ENCODE measurements around the gene ZWINT. TPM values are rescaled to one million over a fixed set of nuclear protein-coding genes. Genes with fewer than 3 reads are reported as not detected.
A peak's percentile ranks its signal among the peaks of the same experiment; 100 is the strongest.

Gene ZWINT
- total RNA-seq, 1 donor from 2014 or later = 26.2 TPM

DNA sequence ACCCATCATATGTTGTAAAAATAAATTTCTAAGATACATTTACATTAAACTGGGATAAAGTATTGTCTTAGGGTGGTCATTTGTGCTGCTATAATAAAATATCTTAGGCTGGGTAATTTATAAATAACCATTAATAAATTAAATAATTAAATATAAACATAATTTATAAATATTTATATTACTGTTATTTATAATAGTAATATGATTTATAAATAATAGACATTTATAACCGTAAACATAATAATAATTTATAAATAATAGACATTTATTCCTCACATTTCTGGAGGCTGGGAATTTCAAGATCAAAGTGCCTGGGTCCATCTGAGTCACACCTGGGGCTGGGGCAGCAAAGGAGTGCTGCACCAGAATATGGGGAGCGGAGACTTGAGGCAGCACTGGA is 31.1 kb downstream of the ZWINT start:
- H3K4me3 ChIP-seq (ENCODE audit: low read depth, low read length) = no peak overlapping the region

GRCh38 chr10:56327118-56327517 is 33.9 kb downstream of the ZWINT start:
- Histone ChIP-seq H3K36me3 (ENCODE audit: control insufficient read depth, insufficient read depth, low read length) (no peaks in the 10 kb centered on the region), H3K4me3 (ENCODE audit: low read depth, low read length) (no peak overlapping the region), H3K27me3 (ENCODE audit: control insufficient read depth, insufficient read depth, low read length) (no peaks in the 10 kb centered on the region)
- TF ChIP-seq CTCF (IDR thresholded peaks at IDR 0.05; ENCODE audit: insufficient read depth, low read length, poor library complexity, severe bottlenecking) = no peak
- no peak for DNase-seq (ENCODE audit: low read depth)

More for the DNA sequence above, 31.1 kb downstream of the ZWINT start:
- no peak for TF ChIP-seq CTCF (IDR thresholded peaks at IDR 0.05; ENCODE audit: insufficient read depth, low read length, poor library complexity, severe bottlenecking)
- no peak for DNase-seq (ENCODE audit: low read depth)
- no peaks in the 10 kb centered on the region for H3K36me3 ChIP-seq (ENCODE audit: control insufficient read depth, insufficient read depth, low read length)
- H3K27me3 ChIP-seq (ENCODE audit: control insufficient read depth, insufficient read depth, low read length) = no peaks in the 10 kb centered on the region

GRCh38 chr10:56319386-56319785 is 41.7 kb downstream of the ZWINT start:
- Histone ChIP-seq H3K36me3 (ENCODE audit: control insufficient read depth, insufficient read depth, low read length) (no peaks in the 10 kb centered on the region), H3K27me3 (ENCODE audit: control insufficient read depth, insufficient read depth, low read length) (no peaks in the 10 kb centered on the region), H3K4me3 (ENCODE audit: low read depth, low read length) (no peak overlapping the region)
- no peak for TF ChIP-seq CTCF (IDR thresholded peaks at IDR 0.05; ENCODE audit: insufficient read depth, low read length, poor library complexity, severe bottlenecking)
- peak; percentile 29 for DNase-seq (ENCODE audit: low read depth)

GRCh38 chr10:56318816-56319215 is 42.2 kb downstream of the ZWINT start:
- no peaks in the 10 kb centered on the region for H3K36me3 ChIP-seq (ENCODE audit: control insufficient read depth, insufficient read depth, low read length)
- H3K4me3 ChIP-seq (ENCODE audit: low read depth, low read length) = no peak overlapping the region
- no peaks in the 10 kb centered on the region for H3K27me3 ChIP-seq (ENCODE audit: control insufficient read depth, insufficient read depth, low read length)
- no peak for TF ChIP-seq CTCF (IDR thresholded peaks at IDR 0.05; ENCODE audit: insufficient read depth, low read length, poor library complexity, severe bottlenecking)
- no peak for DNase-seq (ENCODE audit: low read depth)

GRCh38 chr10:56317603-56318002 is 43.5 kb downstream of the ZWINT start:
- no peaks in the 10 kb centered on the region for H3K27me3 ChIP-seq (ENCODE audit: control insufficient read depth, insufficient read depth, low read length)
- no peak for TF ChIP-seq CTCF (IDR thresholded peaks at IDR 0.05; ENCODE audit: insufficient read depth, low read length, poor library complexity, severe bottlenecking)
- H3K4me3 ChIP-seq (ENCODE audit: low read depth, low read length) = no peak overlapping the region
- DNase-seq (ENCODE audit: low read depth) = no peak
- no peaks in the 10 kb centered on the region for H3K36me3 ChIP-seq (ENCODE audit: control insufficient read depth, insufficient read depth, low read length)

DNA sequence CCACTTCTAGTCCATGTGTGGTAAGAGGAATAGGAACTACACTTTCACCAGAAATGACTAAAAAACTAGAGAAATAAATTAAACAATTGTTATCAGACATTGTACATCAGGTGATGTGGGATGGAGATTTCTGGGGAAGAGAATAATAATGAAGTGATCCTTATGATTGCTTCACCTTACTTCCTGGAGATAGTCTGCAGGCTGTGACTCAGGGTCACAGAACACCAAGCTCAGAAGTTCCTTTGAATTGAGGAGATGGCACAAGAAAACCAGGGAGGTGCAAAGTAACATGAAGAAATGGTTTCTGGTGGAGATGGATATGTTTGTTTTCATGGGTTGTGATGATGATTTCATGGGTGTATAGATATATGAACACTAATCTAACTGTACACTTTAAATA is 44.5 kb downstream of the ZWINT start:
- H3K36me3 ChIP-seq (ENCODE audit: control insufficient read depth, insufficient read depth, low read length) = no peaks in the 10 kb centered on the region
- no peak for DNase-seq (ENCODE audit: low read depth)
- no peak for TF ChIP-seq CTCF (IDR thresholded peaks at IDR 0.05; ENCODE audit: insufficient read depth, low read length, poor library complexity, severe bottlenecking)
- no peak overlapping the region for H3K4me3 ChIP-seq (ENCODE audit: low read depth, low read length)
- no peaks in the 10 kb centered on the region for H3K27me3 ChIP-seq (ENCODE audit: control insufficient read depth, insufficient read depth, low read length)

Data from kidney epithelial cell (primary cell).